Brain microvascular endothelial cell (primary cell): ENCODE results near the gene ANGEL1.

ENCODE experiments used
- DNase-seq: peaks from one replicate; pipeline ENCODE4 v3.0.0-alpha.2; 2020
- H3K27ac ChIP-seq: fragments of 250-450 bp; sonication (Bioruptor Pico); 2 replicates; pipeline ENCODE4 v1.5.1; 2020; ENCODE audit warnings: mild to moderate bottlenecking, moderate library complexity
- H3K27me3 ChIP-seq: fragments of 250-450 bp; sonication (Bioruptor Pico); replicated peaks from 2 replicates; pipeline ENCODE4 v1.5.1; 2020; ENCODE audit warnings: mild to moderate bottlenecking
- H3K36me3 ChIP-seq: fragments of 250-450 bp; sonication (Bioruptor Pico); replicated peaks from 2 replicates; pipeline ENCODE4 v1.5.1; 2020; ENCODE audit warnings: mild to moderate bottlenecking
- H3K4me3 ChIP-seq: 2 replicates; pipeline ENCODE4 v1.5.1; 2011; ENCODE audit warnings: low read depth, mild to moderate bottlenecking, control low read depth, low read length, moderate library complexity
- CTCF ChIP-seq: IDR thresholded peaks from 2 replicates; pipeline ENCODE4 v1.5.1; 2011; ENCODE audit warnings: low read depth, mild to moderate bottlenecking, moderate library complexity, low read length, control low read depth, inconsistent platforms; ENCODE audit errors: missing control alignments
- in situ Hi-C: cut with HindIII; loops from 2 replicates; pipeline ENCODE4 v1.10.0; 2017; ENCODE audit warnings: low sequenced_read_pairs, low pct_ligation_motif_present

ANGEL1 gene

GRCh38 chr14:76812422-76813383 is at the start of gene ANGEL1:
Gene ANGEL1 (minus strand): TSS chr14:76812882. CDS start chr14:76812827, 55 bp downstream.
- H3K27ac ChIP-seq = peak within 1 kb of the TSS; percentile 15
- in situ Hi-C loops = no loop called here
- no peaks in the 10 kb centered on the region for H3K27me3 ChIP-seq
- H3K4me3 ChIP-seq = peak within 1 kb of the TSS; percentile 77
- DNase-seq = peak; percentile 91
- TF ChIP-seq CTCF = no peak
- H3K36me3 ChIP-seq = no peaks in the 10 kb centered on the region

GRCh38 chr14:76861574-76862255 is 49.0 kb upstream of the ANGEL1 start:
- no peak overlapping the region for H3K27ac ChIP-seq

GRCh38 chr14:76856769-76857168 is 44.1 kb upstream of the ANGEL1 start:
- H3K4me3 ChIP-seq = no peak overlapping the region
- in situ Hi-C loops = no loop called here
- TF ChIP-seq CTCF = no peak
- H3K36me3 ChIP-seq = no peaks in the 10 kb centered on the region
- peaks cover 2% of the 10 kb centered on the region for H3K27me3 ChIP-seq
- H3K27ac ChIP-seq = no peak overlapping the region
- DNase-seq = no peak

More at GRCh38 chr14:76861574-76862255, 49.0 kb upstream of the ANGEL1 start:
- H3K4me3 ChIP-seq = no peak overlapping the region
- no peaks in the 10 kb centered on the region for H3K27me3 ChIP-seq
- DNase-seq = no peak
- in situ Hi-C loops = no loop called here
- H3K36me3 ChIP-seq = no peaks in the 10 kb centered on the region
- no peak for TF ChIP-seq CTCF

- H3K27me3 ChIP-seq = peaks cover 2% of the 10 kb centered on the region
- no peak for DNase-seq
- H3K36me3 ChIP-seq = no peaks in the 10 kb centered on the region
- no peak overlapping the region for H3K27ac ChIP-seq
- no peak for TF ChIP-seq CTCF
- in situ Hi-C loops = no loop called here
- no peak overlapping the region for H3K4me3 ChIP-seq
These were observed 42.4 kb upstream of the ANGEL1 start for GRCh38 chr14:76855066-76855465.

GRCh38 chr14:76848879-76849278 is 36.2 kb upstream of the ANGEL1 start:
- TF ChIP-seq CTCF = no peak

More at GRCh38 chr14:76848879-76849278, 36.2 kb upstream of the ANGEL1 start:
- Histone ChIP-seq H3K27me3 (no peaks in the 10 kb centered on the region), H3K4me3 (no peak overlapping the region), H3K27ac (no peak overlapping the region), H3K36me3 (no peaks in the 10 kb centered on the region)
- in situ Hi-C loops = no loop called here
- no peak for DNase-seq
